Retinal pigment epithelial cell (primary cell): ENCODE measurements around the gene MAGEB6.
"Not testable (repeated sequence)": the region's sequence is repeated elsewhere in the genome, so short reads cannot be mapped to it uniquely, and the experiment has no call there.

Experiments used
- DNase-seq: peaks from one replicate; pipeline ENCODE4 v3.0.0-alpha.2; 2010; ENCODE audit warnings: low read depth
- H3K4me3 ChIP-seq: 2 replicates; pipeline ENCODE4 v1.5.1; 2011; ENCODE audit warnings: mild to moderate bottlenecking, low read length, control low read depth, moderate library complexity
- TF ChIP-seq, protein P1 (sequence below): conservative IDR thresholded peaks from 2 replicates; pipeline ENCODE4 v1.5.1; 2011; ENCODE audit warnings: low read depth, low read length, control low read depth, inconsistent platforms

Gene MAGEB6

DNA sequence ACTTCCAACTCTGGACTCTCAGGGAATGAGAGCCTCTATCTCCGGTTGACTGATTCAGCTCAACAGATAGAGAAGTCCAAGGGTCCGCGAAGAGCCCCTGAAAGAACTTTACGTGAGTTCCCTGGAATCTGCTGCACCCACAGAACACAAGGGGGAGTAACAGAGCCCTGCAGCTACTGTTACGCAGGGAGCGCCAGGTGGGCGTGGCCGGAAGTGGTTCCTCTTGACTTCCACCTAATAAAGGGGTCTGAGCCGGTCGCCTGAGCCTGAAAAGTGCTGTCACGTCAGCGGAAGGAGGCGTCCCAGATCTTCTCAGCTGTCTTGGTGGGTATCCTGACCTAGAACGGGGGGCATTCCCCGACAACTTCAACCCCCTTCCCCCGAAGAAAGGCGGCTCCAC is at the start of gene MAGEB6:
Gene MAGEB6, plus strand, starts transcription at position 237 of the 400 bp plus-strand sequence. CDS start 1,407 bp downstream, outside the sequence.
- TF ChIP-seq, protein P1, sequence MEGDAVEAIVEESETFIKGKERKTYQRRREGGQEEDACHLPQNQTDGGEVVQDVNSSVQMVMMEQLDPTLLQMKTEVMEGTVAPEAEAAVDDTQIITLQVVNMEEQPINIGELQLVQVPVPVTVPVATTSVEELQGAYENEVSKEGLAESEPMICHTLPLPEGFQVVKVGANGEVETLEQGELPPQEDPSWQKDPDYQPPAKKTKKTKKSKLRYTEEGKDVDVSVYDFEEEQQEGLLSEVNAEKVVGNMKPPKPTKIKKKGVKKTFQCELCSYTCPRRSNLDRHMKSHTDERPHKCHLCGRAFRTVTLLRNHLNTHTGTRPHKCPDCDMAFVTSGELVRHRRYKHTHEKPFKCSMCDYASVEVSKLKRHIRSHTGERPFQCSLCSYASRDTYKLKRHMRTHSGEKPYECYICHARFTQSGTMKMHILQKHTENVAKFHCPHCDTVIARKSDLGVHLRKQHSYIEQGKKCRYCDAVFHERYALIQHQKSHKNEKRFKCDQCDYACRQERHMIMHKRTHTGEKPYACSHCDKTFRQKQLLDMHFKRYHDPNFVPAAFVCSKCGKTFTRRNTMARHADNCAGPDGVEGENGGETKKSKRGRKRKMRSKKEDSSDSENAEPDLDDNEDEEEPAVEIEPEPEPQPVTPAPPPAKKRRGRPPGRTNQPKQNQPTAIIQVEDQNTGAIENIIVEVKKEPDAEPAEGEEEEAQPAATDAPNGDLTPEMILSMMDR = no peak
- DNase-seq = no peak
- no peak within 1 kb of the TSS for H3K4me3 ChIP-seq

DNA sequence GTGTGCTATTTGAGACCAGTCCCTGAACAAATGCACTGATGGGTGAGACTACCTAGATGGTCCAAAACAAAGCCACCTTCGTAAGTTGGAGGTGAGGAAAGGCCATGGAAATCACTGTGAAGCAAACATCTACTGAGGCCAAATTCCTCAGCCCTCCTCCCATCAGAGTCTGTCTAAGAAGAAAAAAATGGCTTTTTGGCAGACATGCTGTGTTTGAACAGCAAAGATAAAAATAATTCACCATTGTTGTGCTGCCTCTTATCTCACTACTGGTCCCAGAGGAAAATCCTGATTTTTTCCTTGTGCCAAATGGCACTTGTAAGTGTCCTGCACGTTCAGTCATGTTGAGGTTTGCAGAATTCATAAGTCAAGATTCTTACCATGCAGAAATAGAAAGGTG is 46.2 kb upstream of the MAGEB6 start:
- no peak overlapping the region for H3K4me3 ChIP-seq
- TF ChIP-seq, protein P1 = no peak
- no peak for DNase-seq

DNA sequence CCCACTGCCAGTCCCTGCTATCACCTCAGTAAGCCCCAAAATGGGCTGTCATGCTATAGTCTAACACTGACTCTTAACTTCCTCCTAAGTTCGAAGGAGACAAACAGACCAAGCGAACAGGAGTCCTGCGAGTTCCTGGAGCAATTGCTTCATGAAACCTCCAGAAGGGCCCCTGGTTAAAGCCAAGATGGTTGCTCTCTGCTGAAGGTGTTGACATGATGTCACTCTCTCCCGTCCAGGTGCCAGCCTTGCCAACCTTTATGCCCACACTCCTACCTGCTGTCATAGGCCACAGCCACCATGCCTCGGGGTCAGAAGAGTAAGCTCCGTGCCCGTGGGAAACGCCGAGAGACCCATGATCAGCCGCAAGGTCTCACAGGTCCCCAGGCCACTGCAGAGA is 31.9 kb upstream of the MAGEB6 start, which contains the start of gene MAGEB6B:
Gene MAGEB6B, plus strand, starts transcription at position 301 of the 400 bp plus-strand sequence. Its CDS starts 0 bp downstream, at position 301.
- no peak for DNase-seq
- H3K4me3 ChIP-seq = no peak within 1 kb of the TSS
- TF ChIP-seq, protein P1 = no peak

- TF ChIP-seq, protein P1 = no peak
- no peak for DNase-seq
Observed at GRCh38 chrX:26203561-26203960, 11.3 kb downstream of the MAGEB6 start.

DNA sequence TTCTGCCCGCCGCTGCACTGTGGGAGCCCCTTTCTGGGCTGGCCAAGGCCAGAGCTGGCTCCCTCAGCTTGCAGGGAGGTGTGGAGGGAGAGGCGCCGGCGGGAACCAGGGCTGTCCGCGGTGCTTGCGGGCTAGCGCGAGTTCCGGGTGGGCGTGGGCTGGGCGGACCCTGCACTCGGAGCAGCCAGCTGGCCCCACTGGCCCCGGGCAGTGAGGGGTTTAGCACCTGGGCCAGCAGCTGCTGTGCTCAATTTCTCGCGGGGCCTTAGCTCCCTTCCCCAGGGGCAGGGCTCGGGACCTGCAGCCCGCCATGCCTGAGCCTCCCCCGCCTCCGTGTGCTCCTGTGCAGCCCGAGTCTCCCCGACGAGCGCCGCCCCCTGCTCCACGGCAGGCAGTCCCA is 12.5 kb downstream of the MAGEB6 start:
- DNase-seq, H3K4me3 ChIP-seq: not testable (repeated sequence)

More at GRCh38 chrX:26203561-26203960, 11.3 kb downstream of the MAGEB6 start:
- H3K4me3 ChIP-seq = no peak overlapping the region

DNA sequence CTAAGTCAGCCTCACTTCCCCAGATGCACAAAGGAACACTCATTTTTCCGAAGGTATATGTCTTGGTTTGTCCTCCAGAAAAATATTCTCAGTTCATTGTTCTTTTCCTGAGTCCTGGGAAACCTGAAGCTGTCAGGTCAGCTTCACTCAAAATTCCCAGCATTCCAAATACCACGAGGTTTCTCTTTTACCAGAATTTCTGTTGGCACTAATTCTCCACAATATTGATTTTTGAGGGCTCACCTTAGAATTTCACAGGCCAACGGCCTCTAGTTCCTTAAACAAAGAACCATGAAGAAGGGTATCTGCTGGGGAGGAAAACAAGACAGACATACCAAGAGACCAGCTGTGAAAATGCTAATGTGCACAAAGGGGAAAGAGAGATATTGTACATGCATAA is 15.8 kb downstream of the MAGEB6 start:
- H3K4me3 ChIP-seq = no peak overlapping the region
- no peak for DNase-seq
- TF ChIP-seq, protein P1 = no peak

DNA sequence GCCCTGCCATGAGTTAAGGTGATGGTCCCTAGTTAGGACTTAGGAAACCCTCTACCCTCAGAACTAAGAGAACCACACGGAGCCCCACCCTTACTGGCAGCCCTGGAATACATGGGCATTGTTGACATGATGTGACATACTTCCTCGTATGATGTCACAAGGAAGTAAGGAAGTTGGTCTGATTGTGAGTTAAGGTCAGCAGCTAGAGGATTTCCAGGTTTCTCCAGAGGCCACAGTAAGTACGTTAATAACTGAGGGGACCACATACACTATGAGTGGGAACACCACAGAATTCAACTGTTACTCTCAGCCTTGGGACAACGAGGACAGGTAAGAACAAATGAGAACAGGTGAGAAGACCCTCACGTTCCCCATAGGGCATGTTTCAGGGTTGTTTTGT is 23.6 kb downstream of the MAGEB6 start, which contains the start of gene MAGEB5:
Gene MAGEB5, plus strand, starts transcription at position 301 of the 400 bp plus-strand sequence. CDS start 1,133 bp downstream, outside the sequence.
- TF ChIP-seq, protein P1 = no peak
- DNase-seq = no peak
- H3K4me3 ChIP-seq = no peak within 1 kb of the TSS
